ENCODE data around the gene MINDY4. TPM values are rescaled to one million over a fixed set of nuclear protein-coding genes. Genes with fewer than 3 reads are reported as not detected.

MINDY4 gene
- total RNA-seq, 1 donor from 2014 or later = 14.3 TPM

DNA sequence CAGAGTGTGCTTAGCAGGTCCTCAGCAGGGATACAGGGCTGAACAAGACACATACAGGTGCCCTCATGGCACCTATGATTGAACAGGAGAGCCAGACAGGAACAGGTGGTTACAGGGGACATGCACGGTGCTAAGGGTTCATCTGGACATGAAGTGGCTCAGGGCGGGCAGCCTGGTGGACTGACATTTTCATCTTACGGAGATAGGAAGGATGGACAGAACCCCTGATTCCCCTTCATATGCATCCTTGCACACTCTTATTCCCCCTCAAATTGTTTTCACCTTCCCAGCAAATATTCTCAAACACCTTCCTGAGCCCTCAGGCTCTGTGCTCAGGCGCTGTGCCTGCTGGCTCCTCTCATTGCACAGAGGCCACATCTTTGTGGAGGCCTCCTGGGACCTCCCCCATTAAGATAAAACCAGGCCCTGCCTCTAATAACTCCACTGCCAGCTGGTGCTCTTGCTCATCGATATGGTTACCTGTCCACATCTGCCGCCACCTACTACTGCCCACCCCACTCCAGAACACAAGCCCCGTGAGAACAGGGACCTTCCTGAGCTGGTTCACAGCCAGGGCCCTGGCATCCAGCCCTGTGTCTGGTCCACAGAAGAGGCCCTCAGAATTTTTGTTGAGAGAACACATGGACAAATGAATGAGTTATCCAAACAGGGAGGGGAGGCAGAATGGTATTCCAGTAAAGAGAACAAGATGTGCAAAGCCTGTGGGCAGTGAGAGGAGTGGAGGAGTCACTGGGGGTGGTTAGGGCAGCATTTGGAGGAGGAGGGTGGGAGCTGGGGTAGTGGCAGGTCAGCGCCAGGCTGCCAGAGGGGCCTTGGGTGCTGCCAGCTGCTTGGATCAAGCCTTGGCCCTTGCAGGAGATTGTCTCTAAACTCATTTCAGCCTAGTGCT lies 71.6 kb downstream of the MINDY4 start:
- no peak overlapping the region for H3K4me3 Mint-ChIP-seq (ENCODE audit: low read depth)
- peaks cover 6% of the 10 kb centered on the region for H3K4me1 Mint-ChIP-seq (ENCODE audit: low read depth)
- H3K27me3 Mint-ChIP-seq = no peaks in the 10 kb centered on the region
- TF ChIP-seq, protein P1, sequence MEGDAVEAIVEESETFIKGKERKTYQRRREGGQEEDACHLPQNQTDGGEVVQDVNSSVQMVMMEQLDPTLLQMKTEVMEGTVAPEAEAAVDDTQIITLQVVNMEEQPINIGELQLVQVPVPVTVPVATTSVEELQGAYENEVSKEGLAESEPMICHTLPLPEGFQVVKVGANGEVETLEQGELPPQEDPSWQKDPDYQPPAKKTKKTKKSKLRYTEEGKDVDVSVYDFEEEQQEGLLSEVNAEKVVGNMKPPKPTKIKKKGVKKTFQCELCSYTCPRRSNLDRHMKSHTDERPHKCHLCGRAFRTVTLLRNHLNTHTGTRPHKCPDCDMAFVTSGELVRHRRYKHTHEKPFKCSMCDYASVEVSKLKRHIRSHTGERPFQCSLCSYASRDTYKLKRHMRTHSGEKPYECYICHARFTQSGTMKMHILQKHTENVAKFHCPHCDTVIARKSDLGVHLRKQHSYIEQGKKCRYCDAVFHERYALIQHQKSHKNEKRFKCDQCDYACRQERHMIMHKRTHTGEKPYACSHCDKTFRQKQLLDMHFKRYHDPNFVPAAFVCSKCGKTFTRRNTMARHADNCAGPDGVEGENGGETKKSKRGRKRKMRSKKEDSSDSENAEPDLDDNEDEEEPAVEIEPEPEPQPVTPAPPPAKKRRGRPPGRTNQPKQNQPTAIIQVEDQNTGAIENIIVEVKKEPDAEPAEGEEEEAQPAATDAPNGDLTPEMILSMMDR (IDR thresholded peaks at IDR 0.05; ENCODE audit: unreplicated experiment) = no peak
- H3K9me3 Mint-ChIP-seq (ENCODE audit: low read depth) = no peaks in the 10 kb centered on the region
- no peak for DNase-seq (ENCODE audit: low spot score, unreplicated experiment)
- peaks cover 3% of the 10 kb centered on the region for H3K36me3 Mint-ChIP-seq (ENCODE audit: insufficient read depth)
- H3K27ac Mint-ChIP-seq = no peak overlapping the region

DNA sequence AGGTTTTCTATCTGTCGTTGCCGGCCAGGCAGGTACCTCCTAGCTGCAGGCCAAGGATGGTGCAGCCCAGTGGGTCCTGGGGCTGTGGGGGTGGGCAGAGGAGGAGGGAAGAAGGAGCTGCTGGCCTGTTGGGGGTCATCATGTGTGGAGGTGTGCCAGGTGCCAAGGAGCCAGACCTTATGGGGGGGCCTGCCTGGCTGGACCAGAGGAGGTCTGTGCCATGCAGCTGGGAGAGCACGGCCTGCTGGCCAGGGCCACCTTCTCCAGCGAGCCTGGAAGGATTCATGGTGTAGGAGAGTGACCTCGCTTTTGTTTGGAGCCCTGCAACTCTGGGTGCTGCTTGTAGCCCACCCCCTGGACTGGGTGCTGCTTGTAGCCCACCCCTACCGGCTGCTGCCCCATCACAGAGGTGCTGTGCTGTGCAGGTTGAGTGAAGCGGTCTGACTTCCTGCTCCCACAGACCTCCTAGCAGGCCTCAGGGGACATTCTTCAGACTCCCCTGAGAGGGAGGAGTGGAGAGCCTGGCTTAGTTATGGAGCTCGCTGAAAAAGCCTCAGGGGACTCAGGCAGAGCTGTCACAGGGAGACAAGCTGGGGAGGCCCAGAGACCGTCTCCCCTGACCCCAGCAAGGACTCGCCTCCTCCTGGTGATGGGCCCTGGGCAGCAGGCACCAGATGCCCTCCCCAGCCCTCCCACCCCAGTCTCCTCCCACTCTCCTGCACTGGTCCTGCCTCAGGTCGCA lies 72.7 kb downstream of the MINDY4 start:
- peaks cover 6% of the 10 kb centered on the region for H3K4me1 Mint-ChIP-seq (ENCODE audit: low read depth)
- no peaks in the 10 kb centered on the region for H3K9me3 Mint-ChIP-seq (ENCODE audit: low read depth)
- no peak for DNase-seq (ENCODE audit: low spot score, unreplicated experiment)
- TF ChIP-seq, protein P1 (IDR thresholded peaks at IDR 0.05; ENCODE audit: unreplicated experiment) = no peak
- no peak overlapping the region for H3K27ac Mint-ChIP-seq
- no peaks in the 10 kb centered on the region for H3K27me3 Mint-ChIP-seq
- peaks cover 2% of the 10 kb centered on the region for H3K36me3 Mint-ChIP-seq (ENCODE audit: insufficient read depth)
- H3K4me3 Mint-ChIP-seq (ENCODE audit: low read depth) = no peak overlapping the region

DNA sequence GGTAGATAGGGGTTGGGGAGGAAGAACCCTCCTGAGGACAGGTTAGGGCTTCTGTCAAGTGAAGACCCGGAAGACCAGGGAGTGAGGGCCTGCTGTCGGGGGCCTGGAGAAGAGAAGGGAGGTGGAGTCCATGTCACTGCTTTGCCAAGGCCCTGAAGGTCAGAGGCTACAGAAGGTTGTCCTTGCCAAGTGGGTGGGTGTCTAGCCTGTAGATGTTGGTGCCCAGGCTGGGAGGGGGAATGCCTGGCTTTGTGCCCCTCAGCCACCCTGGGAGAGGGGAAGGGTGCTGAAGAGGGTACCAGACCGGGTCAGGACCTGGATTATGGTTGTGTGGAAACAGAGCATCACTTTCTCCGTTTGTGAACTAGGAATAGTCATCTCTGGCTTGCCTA lies 73.3 kb downstream of the MINDY4 start:
- H3K9me3 Mint-ChIP-seq (ENCODE audit: low read depth) = no peaks in the 10 kb centered on the region
- no peak for DNase-seq (ENCODE audit: low spot score, unreplicated experiment)
- H3K27me3 Mint-ChIP-seq = no peaks in the 10 kb centered on the region
- H3K4me3 Mint-ChIP-seq (ENCODE audit: low read depth) = no peak overlapping the region
- no peak overlapping the region for H3K27ac Mint-ChIP-seq
- peaks cover 6% of the 10 kb centered on the region for H3K4me1 Mint-ChIP-seq (ENCODE audit: low read depth)
- H3K36me3 Mint-ChIP-seq (ENCODE audit: insufficient read depth) = peaks cover 2% of the 10 kb centered on the region
- TF ChIP-seq, protein P1 (IDR thresholded peaks at IDR 0.05; ENCODE audit: unreplicated experiment) = no peak

DNA sequence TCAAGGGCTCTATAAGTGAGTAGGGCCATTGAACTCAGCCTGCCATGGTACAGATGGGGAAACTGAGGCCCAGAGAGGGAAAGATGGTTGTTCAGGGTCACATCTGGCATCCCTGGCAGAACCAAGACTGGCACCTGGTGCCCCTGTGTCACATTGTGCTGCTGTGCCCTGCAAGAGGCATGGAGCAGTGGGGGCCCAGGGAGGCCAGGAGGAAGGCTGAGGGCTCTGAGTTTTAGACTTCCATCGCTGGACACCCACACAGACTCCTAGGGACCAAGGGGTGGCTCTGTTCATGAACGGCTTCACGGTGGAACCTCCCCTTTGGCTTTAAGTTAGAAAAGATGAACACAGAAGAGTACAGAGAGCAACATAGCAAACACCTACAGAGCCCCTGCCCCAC lies 73.7 kb downstream of the MINDY4 start:
- Mint-ChIP-seq H3K9me3 (ENCODE audit: low read depth) (no peaks in the 10 kb centered on the region), H3K27me3 (no peaks in the 10 kb centered on the region), H3K36me3 (ENCODE audit: insufficient read depth) (peaks cover 2% of the 10 kb centered on the region), H3K4me3 (ENCODE audit: low read depth) (no peak overlapping the region), H3K4me1 (ENCODE audit: low read depth) (peaks cover 6% of the 10 kb centered on the region), H3K27ac (peak overlapping the region; percentile 52)
- DNase-seq (ENCODE audit: low spot score, unreplicated experiment) = no peak
- TF ChIP-seq, protein P1 (IDR thresholded peaks at IDR 0.05; ENCODE audit: unreplicated experiment) = no peak

DNA sequence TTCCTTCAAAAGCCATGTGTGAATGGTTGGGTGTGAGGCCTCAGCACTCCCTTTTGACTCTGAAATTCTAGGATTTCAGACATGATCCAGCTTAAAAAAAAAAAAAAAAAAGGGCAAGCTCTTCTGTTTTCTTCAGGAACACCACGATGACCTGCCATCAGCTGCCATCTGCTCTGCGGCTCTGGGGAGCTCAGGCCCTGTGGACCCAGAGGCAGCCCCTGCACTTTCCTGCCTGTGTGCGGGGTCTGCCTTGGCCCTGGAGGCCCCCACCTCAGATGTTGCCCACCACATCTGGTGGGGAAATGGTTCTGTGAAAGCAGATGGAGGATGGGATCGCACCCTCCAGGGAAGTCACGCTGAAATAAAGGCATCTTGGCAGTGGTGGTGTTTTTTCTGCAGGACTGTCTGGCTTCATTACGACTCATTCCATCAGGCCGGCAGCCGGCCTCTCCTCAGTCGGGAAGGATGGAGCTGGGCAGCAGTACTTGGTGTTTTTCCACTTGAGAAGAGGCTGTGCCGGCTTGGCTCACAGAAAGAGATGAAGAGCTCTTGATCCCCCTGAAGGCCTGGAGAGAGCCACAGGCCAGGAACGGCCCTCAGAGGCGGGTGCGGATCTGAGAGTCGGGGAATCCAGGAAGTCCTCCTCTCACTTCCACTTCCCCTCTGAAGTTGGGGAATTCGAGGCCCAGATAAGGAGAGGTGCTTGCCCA lies 74.4 kb downstream of the MINDY4 start:
- Mint-ChIP-seq H3K4me3 (ENCODE audit: low read depth) (no peak overlapping the region), H3K27ac (no peak overlapping the region), H3K9me3 (ENCODE audit: low read depth) (no peaks in the 10 kb centered on the region), H3K4me1 (ENCODE audit: low read depth) (peaks cover 6% of the 10 kb centered on the region), H3K36me3 (ENCODE audit: insufficient read depth) (peaks cover 2% of the 10 kb centered on the region), H3K27me3 (no peaks in the 10 kb centered on the region)
- TF ChIP-seq, protein P1 (IDR thresholded peaks at IDR 0.05; ENCODE audit: unreplicated experiment) = no peak
- no peak for DNase-seq (ENCODE audit: low spot score, unreplicated experiment)

Measured in progenitor cell of endocrine pancreas (in vitro differentiated cells).